Caki2 (cell line): Measurements from ENCODE around the gene DHDDS. TPM values are rescaled to one million over a fixed set of nuclear protein-coding genes. Genes with fewer than 3 reads are reported as not detected.

Experiments used
- DNase-seq: peaks from one replicate; pipeline ENCODE4 v3.0.0-alpha.2; 2015; ENCODE audit warnings: low read depth
- in situ Hi-C: cut with HindIII; loops from 2 replicates; pipeline ENCODE4 v1.10.0; 2016; ENCODE audit warnings: low sequenced_read_pairs, low pct_unique_long_range_greater_than_20kb, mixed read lengths
- total RNA-seq: library from RNA; depleted of rRNA; stranded (reverse); fragments of >200 nt; shearing (Covaris generic); gene quantifications from 2 replicates; pipeline ENCODE4 v1.2.3, GENCODE V29; 2014; ENCODE audit warnings: low replicate concordance

The DHDDS gene
- total RNA-seq, 1 experiment from 2014 or later: 37.7 TPM

GRCh38 chr1:26471498-26472319 lies 39.6 kb downstream of the DHDDS start:
- peak; percentile 78 for DNase-seq
- in situ Hi-C loops: no loop called here

- DNase-seq: peak; percentile 84
- in situ Hi-C loops: no loop called here
Measured at GRCh38 chr1:26472320-26472900, 40.3 kb downstream of the DHDDS start, which contains the start of gene HMGN2. Gene HMGN2 (plus strand): TSS chr1:26472440. CDS start chr1:26472613, 173 bp downstream.

- in situ Hi-C loops: no loop called here
Measured at GRCh38 chr1:26472901-26473845, 41.1 kb downstream of the DHDDS start.

GRCh38 chr1:26474818-26475217 lies 42.7 kb downstream of the DHDDS start:
- DNase-seq: no peak

More at GRCh38 chr1:26472901-26473845, 41.1 kb downstream of the DHDDS start:
- DNase-seq: peak; percentile 94

GRCh38 chr1:26475989-26476388 lies 43.9 kb downstream of the DHDDS start:
- DNase-seq: no peak
- in situ Hi-C loops: no loop called here

More at GRCh38 chr1:26474818-26475217, 42.7 kb downstream of the DHDDS start:
- in situ Hi-C loops: no loop called here

- in situ Hi-C loops: no loop called here
- no peak for DNase-seq
Measured at GRCh38 chr1:26476958-26477357, 44.8 kb downstream of the DHDDS start.

GRCh38 chr1:26477446-26478152 lies 45.5 kb downstream of the DHDDS start:
- in situ Hi-C loops: no loop called here
- DNase-seq: peak; percentile 18

GRCh38 chr1:26478159-26478558 lies 46.0 kb downstream of the DHDDS start:
- in situ Hi-C loops: no loop called here
- no peak for DNase-seq

- in situ Hi-C loops: no loop called here
- DNase-seq: no peak
Measured at GRCh38 chr1:26478988-26479387, 46.9 kb downstream of the DHDDS start.

GRCh38 chr1:26482921-26483320 lies 50.8 kb downstream of the DHDDS start:
- in situ Hi-C loops: no loop called here
- no peak for DNase-seq

GRCh38 chr1:26483980-26484379 lies 51.9 kb downstream of the DHDDS start:
- in situ Hi-C loops: no loop called here
- no peak for DNase-seq

GRCh38 chr1:26490155-26490554 lies 58.0 kb downstream of the DHDDS start:
- in situ Hi-C loops: no loop called here
- no peak for DNase-seq

GRCh38 chr1:26493267-26493666 lies 61.1 kb downstream of the DHDDS start:
- DNase-seq: no peak
- in situ Hi-C loops: no loop called here

- DNase-seq: no peak
- in situ Hi-C loops: no loop called here
Measured at GRCh38 chr1:26493938-26494337, 61.8 kb downstream of the DHDDS start.

GRCh38 chr1:26496861-26497260 lies 64.7 kb downstream of the DHDDS start:
- DNase-seq: no peak
- in situ Hi-C loops: no loop called here

GRCh38 chr1:26498894-26499293 lies 66.8 kb downstream of the DHDDS start:
- DNase-seq: no peak
- in situ Hi-C loops: no loop called here

- DNase-seq: peak; percentile 90
Measured at GRCh38 chr1:26500488-26501175, 68.5 kb downstream of the DHDDS start.

More at GRCh38 chr1:26500488-26501175, 68.5 kb downstream of the DHDDS start:
- in situ Hi-C loops: no loop called here
